CD4-positive, alpha-beta memory T cell (primary cell): ENCODE results near the gene ZBTB32. TPM values are rescaled to one million over a fixed set of nuclear protein-coding genes. Genes with fewer than 3 reads are reported as not detected.
A peak's percentile ranks its signal among the peaks of the same experiment; 100 is the strongest.

Source experiments
- CTCF ChIA-PET: fragments of 350-600 bp; sonication (Branson Sonifier 250); formaldehyde crosslinking; loops from one replicate; lab custom pipeline; 2021; ENCODE audit warnings: inconsistent platforms; ENCODE audit not compliant: partially characterized antibody; lab: Charles Lee
- POLR2A ChIA-PET: fragments of 350-600 bp; sonication (Branson Sonifier 250); formaldehyde crosslinking; loops from one replicate; lab custom pipeline; 2021; ENCODE audit not compliant: partially characterized antibody; lab: Charles Lee
- DNase-seq, 5 donors: peaks; one replicate each; pipeline versions ENCODE4 v3.0.0 to v3.0.0-alpha.2; 2020 to 2022; ENCODE audit warnings: mixed read lengths in 1 of 5
- H3K27ac ChIP-seq: one replicate; pipeline ENCODE4 v1.7.0; 2013; ENCODE audit warnings: low read depth, low read length
- H3K27me3 ChIP-seq: 2 replicates; pipeline ENCODE4 v1.7.0; 2013; ENCODE audit warnings: mild to moderate bottlenecking, low read length, moderate library complexity; ENCODE audit not compliant: insufficient read depth
- H3K36me3 ChIP-seq: 2 replicates; pipeline ENCODE4 v1.7.0; 2013; ENCODE audit warnings: mild to moderate bottlenecking, low read length, moderate library complexity; ENCODE audit not compliant: insufficient read depth
- H3K4me1 ChIP-seq: 2 replicates; pipeline ENCODE4 v1.7.0; 2013; ENCODE audit warnings: mild to moderate bottlenecking, low read length, moderate library complexity; ENCODE audit not compliant: insufficient read depth
- H3K4me3 ChIP-seq, 2 donors: one replicate each; pipeline ENCODE4 v1.7.0; 2013; ENCODE audit warnings: low read length in 2 of 2, mild to moderate bottlenecking in 1 of 2
- H3K9me3 ChIP-seq, 2 donors: one replicate each; pipeline ENCODE4 v1.7.0; 2013; ENCODE audit warnings: low read length in 2 of 2, control low read depth in 1 of 2; ENCODE audit not compliant: control insufficient read depth in 1 of 2
- H3K27ac Mint-ChIP-seq, 7 donors: one replicate each; pipeline ENCODE4 v1.8.0; 2020 to 2021; ENCODE audit warnings: mixed read lengths in 7 of 7, mild to moderate bottlenecking in 6 of 7, inconsistent platforms in 3 of 7, moderate library complexity in 3 of 7
- H3K27me3 Mint-ChIP-seq, 2 donors: one replicate each; pipeline ENCODE4 v1.8.0; 2020 to 2021; ENCODE audit warnings: mixed read lengths in 2 of 2
- H3K36me3 Mint-ChIP-seq, 2 donors: one replicate each; pipeline ENCODE4 v1.8.0; 2020 to 2021; ENCODE audit warnings: mixed read lengths in 2 of 2, inconsistent platforms in 1 of 2, mild to moderate bottlenecking in 1 of 2
- H3K4me1 Mint-ChIP-seq, 4 donors: one replicate each; pipeline ENCODE4 v1.8.0; 2020 to 2021; ENCODE audit warnings: mixed read lengths in 4 of 4, mild to moderate bottlenecking in 1 of 4
- H3K4me3 Mint-ChIP-seq, 8 donors: one replicate each; pipeline ENCODE4 v1.8.0; 2020 to 2021; ENCODE audit warnings: mixed read lengths in 8 of 8, mild to moderate bottlenecking in 7 of 8, moderate library complexity in 6 of 8, inconsistent platforms in 3 of 8
- H3K9me3 Mint-ChIP-seq, 8 donors: one replicate each; pipeline ENCODE4 v1.8.0; 2020 to 2021; ENCODE audit warnings: mixed read lengths in 8 of 8, mild to moderate bottlenecking in 5 of 8, inconsistent platforms in 3 of 8, moderate library complexity in 1 of 8
- intact Hi-C: fragments of 100-400 bp; cut with micrococcal nuclease; formaldehyde crosslinking; loops from one replicate; pipeline ENCODE4 v1.15.1; 2023
- polyA plus RNA-seq, 2 donors: library from polyadenylated mRNA; unstranded; fragments of 300-500 nt; fragmentation: Illumina TruSeq; gene quantifications; one replicate each; pipeline ENCODE4 v1.2.3, GENCODE V29; 2021
- total RNA-seq, 2 experiments: library from RNA; stranded (reverse); gene quantifications; one replicate each; pipeline ENCODE4 v1.2.3, GENCODE V29; 2021

ZBTB32 gene
- total and polyA plus RNA-seq, 4 experiments from 2014 or later, result 0.45 to 0.50 (median 0.49) TPM; not detected in 1

DNA sequence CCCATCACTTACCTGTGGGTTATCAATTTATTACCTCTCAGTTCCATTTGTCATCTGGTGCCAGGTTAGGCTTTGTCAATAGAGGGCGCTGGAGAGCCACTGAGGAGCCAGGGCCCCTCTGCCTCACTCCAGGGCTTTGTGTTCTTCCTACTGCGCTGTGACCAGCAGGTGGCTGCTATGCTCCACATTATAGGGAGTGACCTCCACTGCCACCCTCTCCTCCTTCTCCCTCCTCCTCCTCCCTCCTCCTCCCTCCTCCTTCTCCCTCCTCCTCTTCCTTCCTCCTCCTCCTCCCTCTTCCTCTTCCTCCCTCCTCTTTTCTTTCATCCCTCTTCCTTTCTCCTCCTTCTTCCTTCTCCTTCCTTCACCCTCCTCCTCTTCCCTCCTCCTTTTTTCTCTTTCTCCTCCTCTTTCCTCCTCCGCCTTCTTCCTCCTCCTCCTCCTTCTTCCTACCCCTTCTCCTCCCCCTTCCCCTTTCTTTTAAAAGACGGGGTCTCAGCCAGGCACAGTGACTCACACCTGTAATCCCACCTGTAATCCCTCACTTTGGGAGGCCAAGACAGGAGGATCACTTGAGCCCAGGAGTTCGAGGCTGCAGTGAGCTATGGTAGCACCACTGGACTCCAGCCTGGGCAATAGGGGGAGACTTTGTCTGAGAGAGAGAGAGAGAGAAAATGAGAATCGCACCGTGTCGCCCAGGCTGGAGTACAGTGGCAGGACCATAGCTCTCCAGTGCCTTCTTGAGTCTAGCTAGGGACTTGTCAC, 10.3 kb upstream of the ZBTB32 start:
- no peaks in the 10 kb centered on the region for H3K4me1 ChIP-seq
- H3K27ac ChIP-seq, result no peak overlapping the region
- ChIA-PET CTCF (interaction anchor here (0.6 to 4.1 kb wide), 25 partner anchors 9 to 231 kb away, joined by 3 to 54 read pairs (median 4); partner anchors contain the start of genes APLP1, COX6B1 and LIN37), POLR2A (interaction anchor here (0.9 to 1.0 kb wide), 2 partner anchors 97 to 265 kb away, joined by 3 read pairs; no protein-coding TSS in a partner anchor)
- no peak overlapping the region for H3K4me3 ChIP-seq
- Mint-ChIP-seq H3K27me3 (no peaks in the 10 kb centered on the region), H3K4me3 (no peak overlapping the region), H3K4me1 (peaks cover 0 to 5% (median 2%) of the 10 kb centered on the region in 4 donors), H3K36me3 (no peaks in the 10 kb centered on the region), H3K27ac (peak overlapping the region in 6 of 7 donors; percentile 4 to 75 (median 28)), H3K9me3 (no peaks in the 10 kb centered on the region)
- peak; percentile 87 to 89 (median 88) for DNase-seq
- H3K36me3 ChIP-seq, result no peaks in the 10 kb centered on the region
- intact Hi-C loops, result loop anchor here (1.0 to 2.0 kb wide), 8 partner anchors 8 to 237 kb away; partner anchors contain the start of genes ARHGAP33 and LIN37
- H3K27me3 ChIP-seq, result no peaks in the 10 kb centered on the region
- no peaks in the 10 kb centered on the region for H3K9me3 ChIP-seq

DNA sequence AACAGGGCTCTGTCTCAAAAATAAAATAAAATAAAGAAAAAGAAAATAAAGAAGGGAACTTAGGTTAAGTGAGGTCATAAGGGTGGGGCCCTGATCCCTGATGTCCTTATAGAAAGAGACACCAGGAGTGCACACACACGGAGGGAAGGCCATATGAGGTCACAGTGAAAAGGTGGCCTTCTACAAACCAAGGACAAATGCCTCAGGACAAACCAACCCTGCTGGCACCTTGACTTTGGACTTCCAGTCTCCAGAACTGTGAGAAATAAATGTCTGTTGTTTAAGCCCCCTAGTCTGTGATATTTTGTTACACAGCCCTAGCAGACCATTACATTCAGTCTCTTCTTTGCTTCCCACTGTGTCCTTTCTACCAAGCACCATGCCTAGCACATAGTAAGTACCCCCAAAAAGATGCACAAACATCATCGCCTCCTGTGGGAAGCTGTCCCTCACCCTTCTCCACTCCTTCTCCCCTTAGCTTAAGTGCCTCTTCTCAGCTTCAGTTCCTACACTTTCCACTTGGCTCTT, 8.4 kb upstream of the ZBTB32 start:
- intact Hi-C loops, result loop anchor here (2.0 kb wide), 1 partner anchor 53 kb away; the partner anchor contains the start of gene LIN37
- Mint-ChIP-seq H3K36me3 (no peaks in the 10 kb centered on the region), H3K4me1 (peaks cover 0 to 5% (median 0%) of the 10 kb centered on the region in 4 donors), H3K9me3 (no peaks in the 10 kb centered on the region), H3K27ac (peak overlapping the region in 2 of 7 donors; percentile 10 to 12), H3K27me3 (no peaks in the 10 kb centered on the region), H3K4me3 (no peak overlapping the region)
- H3K4me1 ChIP-seq, result no peaks in the 10 kb centered on the region
- POLR2A ChIA-PET, result interaction anchor here (0.9 kb wide), 1 partner anchor 47 kb away, joined by 3 read pairs; the partner anchor contains the start of gene IGFLR1
- DNase-seq, result no peak
- H3K9me3 ChIP-seq, result no peaks in the 10 kb centered on the region
- CTCF ChIA-PET, result interaction anchor here (1.0 to 4.1 kb wide), 9 partner anchors 9 to 124 kb away, joined by 3 to 54 read pairs (median 10); partner anchors contain the start of gene COX6B1
- H3K27me3 ChIP-seq, result no peaks in the 10 kb centered on the region
- H3K4me3 ChIP-seq, result no peak overlapping the region
- no peak overlapping the region for H3K27ac ChIP-seq
- no peaks in the 10 kb centered on the region for H3K36me3 ChIP-seq

GRCh38 chr19:35696835-35697234, 7.5 kb upstream of the ZBTB32 start:
- ChIA-PET POLR2A (interaction anchor here (0.7 to 0.9 kb wide), 2 partner anchors 46 to 1060 kb away, joined by 3 to 4 read pairs; partner anchors contain the start of gene IGFLR1), CTCF (interaction anchor here (0.7 to 3.0 kb wide), 8 partner anchors 9 to 123 kb away, joined by 3 to 14 read pairs (median 4); partner anchors contain the start of gene COX6B1)
- no peaks in the 10 kb centered on the region for H3K27me3 ChIP-seq
- Mint-ChIP-seq H3K4me3 (no peak overlapping the region), H3K27ac (no peak overlapping the region), H3K36me3 (no peaks in the 10 kb centered on the region), H3K9me3 (no peaks in the 10 kb centered on the region), H3K27me3 (no peaks in the 10 kb centered on the region), H3K4me1 (peaks cover 0 to 5% (median 0%) of the 10 kb centered on the region in 4 donors)
- DNase-seq, result no peak
- H3K27ac ChIP-seq, result no peak overlapping the region
- intact Hi-C loops, result no loop called here
- no peaks in the 10 kb centered on the region for H3K36me3 ChIP-seq
- H3K4me1 ChIP-seq, result peaks cover 4% of the 10 kb centered on the region
- H3K9me3 ChIP-seq, result no peaks in the 10 kb centered on the region
- H3K4me3 ChIP-seq, result no peak overlapping the region

DNA sequence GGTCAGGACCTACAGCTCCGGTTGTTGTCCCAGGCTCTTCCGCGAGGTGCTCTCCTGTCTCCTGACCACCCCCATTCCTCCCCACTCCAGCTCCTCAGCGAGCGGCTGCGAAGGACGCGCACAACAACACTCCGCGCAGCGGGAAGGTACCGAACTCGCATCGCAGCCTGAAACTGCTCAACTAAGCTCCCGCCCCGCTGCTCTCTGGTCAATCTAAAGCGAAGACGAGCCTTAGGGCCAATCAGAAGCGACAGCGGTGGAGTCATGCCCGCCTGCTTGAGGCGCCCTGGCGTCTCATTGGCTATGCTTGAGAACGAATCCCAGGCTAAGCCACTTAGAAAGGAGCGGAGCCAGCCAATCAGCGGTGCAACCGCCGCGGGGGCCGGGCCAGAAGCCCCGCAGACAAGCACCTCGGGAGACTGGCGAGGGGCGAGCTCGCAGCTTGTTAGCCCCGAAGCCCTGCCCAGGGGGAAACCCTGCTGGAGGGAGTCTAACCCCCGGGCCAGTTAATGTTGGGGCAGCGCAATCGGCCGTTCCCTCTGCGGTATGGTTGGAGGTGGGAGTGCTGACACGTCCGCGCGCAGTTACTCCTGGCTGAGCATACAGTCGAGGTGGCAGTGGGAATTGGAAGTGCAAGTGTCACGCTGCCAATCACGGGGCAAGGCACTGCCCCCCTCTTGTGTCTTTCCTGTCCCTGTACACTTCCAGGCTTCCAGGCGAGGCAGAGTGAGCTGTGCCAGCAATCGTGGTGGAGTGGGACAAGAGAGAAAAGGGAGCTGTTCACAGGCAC, 1.9 kb upstream of the ZBTB32 start:
- POLR2A ChIA-PET, result interaction anchor here (0.8 to 4.2 kb wide), 14 partner anchors 11 to 247 kb away, joined by 3 to 61 read pairs (median 6); partner anchors contain the start of genes COX6B1, HAUS5, IGFLR1 and LIN37
- Mint-ChIP-seq H3K27me3 (peaks cover 2 to 5% of the 10 kb centered on the region in 2 donors), H3K4me3 (peak overlapping the region; percentile 90 to 100 (median 98)), H3K9me3 (peaks cover 0 to 1% (median 0%) of the 10 kb centered on the region in 8 donors), H3K27ac (peak overlapping the region; percentile 90 to 98 (median 95)), H3K36me3 (peaks cover 0 to 3% of the 10 kb centered on the region in 2 donors), H3K4me1 (peaks cover 3 to 9% (median 7%) of the 10 kb centered on the region in 4 donors)
- Histone ChIP-seq H3K4me1 (peaks cover 11% of the 10 kb centered on the region), H3K36me3 (no peaks in the 10 kb centered on the region), H3K27ac (peak overlapping the region; percentile 39), H3K4me3 (peak overlapping the region; percentile 92 to 95), H3K9me3 (no peaks in the 10 kb centered on the region), H3K27me3 (no peaks in the 10 kb centered on the region)
- peak; percentile 88 to 97 (median 91) for DNase-seq
- intact Hi-C loops, result loop anchor here (1.0 kb wide), 3 partner anchors 9 to 43 kb away; partner anchors contain the start of genes PSENEN and U2AF1L4
- CTCF ChIA-PET, result interaction anchor here (0.6 to 2.1 kb wide), 7 partner anchors 8 to 192 kb away, joined by 3 to 11 read pairs (median 3); no protein-coding TSS in a partner anchor

DNA sequence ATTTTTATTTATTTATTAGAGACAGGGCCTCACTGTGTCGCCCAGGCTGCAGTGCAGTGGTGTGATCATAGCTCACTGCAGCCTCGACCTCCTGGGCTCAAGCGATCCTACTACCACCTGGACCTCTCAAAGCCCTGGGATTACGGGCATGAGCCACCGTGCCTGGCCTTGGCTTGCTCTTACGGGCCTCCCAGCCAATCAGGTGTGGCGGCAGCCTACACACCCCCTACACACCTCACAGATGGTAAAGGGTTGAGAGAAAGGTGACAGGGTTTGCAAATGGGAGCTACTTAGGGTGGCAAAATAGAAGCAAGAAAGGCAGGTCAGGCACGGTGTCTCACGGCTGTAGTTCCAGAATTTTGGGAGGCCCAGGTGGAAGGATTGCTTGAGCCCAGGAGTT, 1.0 kb upstream of the ZBTB32 start:
- DNase-seq, result no peak
- Mint-ChIP-seq H3K36me3 (peaks cover 0 to 3% of the 10 kb centered on the region in 2 donors), H3K27me3 (peaks cover 2 to 5% of the 10 kb centered on the region in 2 donors), H3K4me3 (peak overlapping the region in 2 of 8 donors; percentile 17 to 100), H3K27ac (no peak overlapping the region), H3K9me3 (peaks cover 0 to 1% (median 0%) of the 10 kb centered on the region in 8 donors), H3K4me1 (peaks cover 3 to 9% (median 7%) of the 10 kb centered on the region in 4 donors)
- ChIA-PET CTCF (interaction anchor here (1.1 to 2.1 kb wide), 5 partner anchors 9 to 193 kb away, joined by 3 to 11 read pairs (median 4); no protein-coding TSS in a partner anchor), POLR2A (interaction anchor here (1.1 to 4.2 kb wide), 8 partner anchors 10 to 59 kb away, joined by 3 to 61 read pairs (median 14); partner anchors contain the start of genes COX6B1, IGFLR1, LIN37 and PSENEN)
- no peaks in the 10 kb centered on the region for H3K36me3 ChIP-seq
- H3K27ac ChIP-seq, result no peak overlapping the region
- intact Hi-C loops, result no loop called here
- no peaks in the 10 kb centered on the region for H3K9me3 ChIP-seq
- H3K4me3 ChIP-seq, result no peak overlapping the region
- peaks cover 11% of the 10 kb centered on the region for H3K4me1 ChIP-seq
- no peaks in the 10 kb centered on the region for H3K27me3 ChIP-seq

- H3K27ac Mint-ChIP-seq, result no peak overlapping the region
- H3K36me3 Mint-ChIP-seq, result no peaks in the 10 kb centered on the region
- DNase-seq, result no peak
- Histone ChIP-seq H3K4me1 (peaks cover 34% of the 10 kb centered on the region), H3K27ac (no peak overlapping the region), H3K9me3 (no peaks in the 10 kb centered on the region), H3K27me3 (no peaks in the 10 kb centered on the region), H3K36me3 (no peaks in the 10 kb centered on the region), H3K4me3 (no peak overlapping the region)
- H3K27me3 Mint-ChIP-seq, result no peaks in the 10 kb centered on the region
- no peaks in the 10 kb centered on the region for H3K9me3 Mint-ChIP-seq
- ChIA-PET CTCF (no interaction called here), POLR2A (interaction anchor here (0.8 to 1.3 kb wide), 2 partner anchors 8 to 250 kb away, joined by 3 read pairs; no protein-coding TSS in a partner anchor)
- H3K4me3 Mint-ChIP-seq, result no peak overlapping the region
- peaks cover 18 to 33% (median 24%) of the 10 kb centered on the region in 4 donors for H3K4me1 Mint-ChIP-seq
- intact Hi-C loops, result no loop called here
Measured at GRCh38 chr19:35708391-35708790, 4.0 kb downstream of the ZBTB32 start.
